HG02610 (cell line): ENCODE measurements around the gene THBS2.

Source experiments
- ATAC-seq: cut with Tn5 transposase; IDR thresholded peaks from one replicate; pipeline ENCODE4 v1.9.1; 2021; ENCODE audit warnings: mild to moderate bottlenecking, moderate library complexity; ENCODE audit not compliant: unreplicated experiment

The THBS2 gene

DNA sequence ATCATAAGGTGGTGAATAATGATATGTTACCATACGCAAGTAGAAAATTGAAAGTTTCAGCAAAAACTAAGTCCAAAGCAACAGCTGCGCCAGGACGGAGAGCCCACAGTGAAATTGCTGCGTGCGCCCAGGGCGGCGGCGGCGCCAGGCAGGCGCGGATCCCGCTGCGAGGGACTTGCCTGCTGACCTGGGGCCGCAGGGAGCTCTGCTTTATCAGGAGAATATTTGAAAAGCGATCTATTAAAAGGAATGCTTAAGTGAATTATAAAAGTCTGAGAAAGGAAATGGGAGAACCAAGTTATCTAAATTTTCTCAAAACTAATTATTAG is 85.4 kb downstream of the THBS2 start:
- no peak for ATAC-seq

- ATAC-seq, result no peak
These were observed 85.9 kb downstream of the THBS2 start for GRCh38 chr6:169167581-169168301.

DNA sequence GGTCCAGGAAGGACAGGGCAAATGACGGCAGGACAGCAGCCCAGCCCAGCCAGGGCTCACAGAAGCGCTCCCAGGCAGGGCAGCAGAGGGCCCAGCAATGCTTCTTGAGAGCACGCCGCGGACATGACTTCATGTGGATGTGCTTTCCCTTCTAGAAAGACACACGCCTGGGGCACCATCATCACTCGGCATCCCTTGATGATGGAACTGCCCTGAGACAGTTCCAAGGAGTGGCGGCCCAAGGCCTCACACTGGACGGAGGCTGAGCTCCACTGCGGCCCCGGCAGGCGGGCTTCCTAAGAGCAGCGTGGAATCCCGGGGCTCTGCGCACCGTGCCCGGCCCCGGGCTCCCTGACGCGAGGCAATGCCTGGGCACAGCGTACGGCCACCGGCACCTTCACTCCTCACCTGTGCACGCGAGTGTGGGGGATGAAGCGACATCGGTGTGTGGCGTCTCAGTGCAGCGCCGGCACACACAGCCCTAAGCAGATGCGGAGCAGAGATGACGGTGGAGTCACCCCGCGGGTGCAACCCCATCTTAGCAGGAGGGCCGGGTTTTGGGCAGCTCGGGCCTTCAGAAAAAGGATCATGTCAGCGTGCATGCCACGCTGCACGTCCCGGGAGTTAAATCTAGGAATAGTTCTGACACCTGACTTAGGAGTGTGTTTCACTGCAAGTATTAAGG is 86.6 kb downstream of the THBS2 start:
- no peak for ATAC-seq
